ENCODE measurements around the gene PAIP2B.
A peak's percentile ranks its signal among the peaks of the same experiment; 100 is the strongest.
"Not testable (repeated sequence)": the region's sequence is repeated elsewhere in the genome, so short reads cannot be mapped to it uniquely, and the experiment has no call there.

PAIP2B gene

GRCh38 chr2:71226965-71227560, at the start of gene PAIP2B:
Gene PAIP2B, minus strand, starts transcription at chr2:71227103. Its CDS starts 24,514 bp downstream, at chr2:71202589.
- peak; percentile 86 to 99 for DNase-seq

GRCh38 chr2:71275939-71276310, 49.0 kb upstream of the PAIP2B start:
- DNase-seq, result no peak

GRCh38 chr2:71269511-71270090, 42.7 kb upstream of the PAIP2B start:
- no peak for DNase-seq

- no peak for DNase-seq
Observed at GRCh38 chr2:71263386-71263785, 36.5 kb upstream of the PAIP2B start.

- no peak for DNase-seq
Observed at GRCh38 chr2:71261534-71261933, 34.6 kb upstream of the PAIP2B start.

- DNase-seq, result no peak
Observed at GRCh38 chr2:71256421-71256820, 29.5 kb upstream of the PAIP2B start.

- no peak for DNase-seq
Observed at GRCh38 chr2:71254776-71255175, 27.9 kb upstream of the PAIP2B start.

- no peak for DNase-seq
Observed at GRCh38 chr2:71254078-71254477, 27.2 kb upstream of the PAIP2B start.

GRCh38 chr2:71253476-71253875, 26.6 kb upstream of the PAIP2B start:
- DNase-seq, result no peak

GRCh38 chr2:71252862-71253261, 26.0 kb upstream of the PAIP2B start:
- DNase-seq, result no peak

- no peak for DNase-seq
Observed at GRCh38 chr2:71250935-71251334, 24.0 kb upstream of the PAIP2B start.

GRCh38 chr2:71244302-71244660, 17.4 kb upstream of the PAIP2B start:
- DNase-seq, result no peak

- no peak for DNase-seq
Observed at GRCh38 chr2:71243634-71244301, 16.9 kb upstream of the PAIP2B start.

- DNase-seq, result no peak
Observed at GRCh38 chr2:71240794-71241193, 13.9 kb upstream of the PAIP2B start.

GRCh38 chr2:71238089-71238488, 11.2 kb upstream of the PAIP2B start:
- no peak for DNase-seq

GRCh38 chr2:71235930-71236587, 9.2 kb upstream of the PAIP2B start:
- no peak for DNase-seq

- not testable (repeated sequence) for DNase-seq
Observed at GRCh38 chr2:71233072-71233471, 6.2 kb upstream of the PAIP2B start.

- DNase-seq, result no peak
Observed at GRCh38 chr2:71226096-71226964, 573 bp downstream of the PAIP2B start.

- no peak for DNase-seq
Observed at GRCh38 chr2:71224935-71225334, 2.0 kb downstream of the PAIP2B start.

GRCh38 chr2:71224457-71224856, 2.4 kb downstream of the PAIP2B start:
- no peak for DNase-seq

GRCh38 chr2:71223767-71224333, 3.1 kb downstream of the PAIP2B start:
- DNase-seq, result no peak

- no peak for DNase-seq
Observed at GRCh38 chr2:71220743-71221142, 6.2 kb downstream of the PAIP2B start.

GRCh38 chr2:71216501-71216900, 10.4 kb downstream of the PAIP2B start:
- DNase-seq, result no peak
